Esophagus muscularis mucosa (tissue), 4 donors: Measurements from ENCODE around the gene MRGPRX3. TPM values are rescaled to one million over a fixed set of nuclear protein-coding genes. Genes with fewer than 3 reads are reported as not detected.

Experiments
- DNase-seq: peaks from one replicate; pipeline ENCODE4 v3.0.0-alpha.2; 2017; ENCODE audit errors: extremely low spot score
- H3K27ac ChIP-seq, 4 donors: fragments of 200-600 bp; sonication (generic); replicated peaks in 1 of 4; 1 replicate in 3 of 4; 2 replicates in 1 of 4; pipeline ENCODE4 v1.5.1; 2016 to 2019; ENCODE audit warnings: mild to moderate bottlenecking in 1 of 4
- H3K27me3 ChIP-seq, 4 donors: fragments of 200-600 bp; sonication (generic); one replicate each; pipeline versions ENCODE4 v1.5.1 to v1.6.0; 2016 to 2019
- H3K36me3 ChIP-seq, 4 donors: fragments of 200-600 bp; sonication (generic); one replicate each; pipeline ENCODE4 v1.5.1; 2016 to 2019
- H3K4me1 ChIP-seq, 4 donors: fragments of 200-600 bp; sonication (generic); one replicate each; pipeline ENCODE4 v1.5.1; 2016 to 2019
- H3K4me3 ChIP-seq, 4 donors: fragments of 200-600 bp; sonication (generic); 1 replicate in 2 of 4; 2 replicates in 2 of 4; pipeline ENCODE4 v1.5.1; 2016 to 2019; ENCODE audit warnings: mild to moderate bottlenecking in 4 of 4, moderate library complexity in 1 of 4
- H3K9me3 ChIP-seq, 4 donors: fragments of 200-600 bp; sonication (generic); 1 replicate in 3 of 4; 2 replicates in 1 of 4; pipeline ENCODE4 v1.5.1; 2016 to 2019
- EP300 ChIP-seq: sonication (generic); formaldehyde crosslinking; IDR thresholded peaks from one replicate; pipeline ENCODE4 v1.6.1; 2017; ENCODE audit warnings: antibody characterized with exemption
- POLR2A ChIP-seq: fragments of 450-650 bp; IDR thresholded peaks from one replicate; pipeline ENCODE4 v1.6.1; 2017; ENCODE audit warnings: antibody characterized with exemption, moderate library complexity, mild to moderate bottlenecking, low read depth
- POLR2AphosphoS5 ChIP-seq, 2 donors: sonication (generic); formaldehyde crosslinking; IDR thresholded peaks; one replicate each; pipeline ENCODE4 v1.6.1; 2017; ENCODE audit warnings: antibody characterized with exemption in 2 of 2
- WGBS: methylation state at CpG from one replicate; pipeline ENCODE4 v1.1.5; 2018; 5-methylcytosine and 5-hydroxymethylcytosine counted together
- intact Hi-C: fragments of 100-400 bp; cut with DNase I; formaldehyde crosslinking; loops from one replicate; pipeline ENCODE4 v1.15.1; 2023
- total RNA-seq, 4 donors: library from RNA; depleted of rRNA; stranded (reverse); fragments of >200 nt; gene quantifications; one replicate each; pipeline versions ENCODE4 v1.1.0 to v1.2.1, GENCODE V29; 2016
- TF ChIP-seq, protein P1 (sequence below), 3 experiments: fragments of 200-600 bp in 2 of 3; fragments of 450-650 bp in 1 of 3; sonication (generic) in 2 of 3; IDR thresholded peaks; one replicate each; pipeline ENCODE4 v1.5.1; 2017 to 2019; ENCODE audit warnings: antibody characterized with exemption in 3 of 3, mild to moderate bottlenecking in 2 of 3, moderate library complexity in 1 of 3

Gene MRGPRX3
- total RNA-seq, 4 donors from 2014 or later: not detected

GRCh38 chr11:18137186-18137800, 4.9 kb downstream of the MRGPRX3 start:
- Histone ChIP-seq H3K9me3 (no peaks in the 10 kb centered on the region), H3K27me3 (no peaks in the 10 kb centered on the region), H3K27ac (no peak overlapping the region), H3K4me1 (no peaks in the 10 kb centered on the region), H3K4me3 (no peak overlapping the region), H3K36me3 (no peaks in the 10 kb centered on the region)
- TF ChIP-seq POLR2A (no peak), POLR2AphosphoS5 (IDR thresholded peaks at IDR 0.05) (no peak)
- TF ChIP-seq, protein P1, sequence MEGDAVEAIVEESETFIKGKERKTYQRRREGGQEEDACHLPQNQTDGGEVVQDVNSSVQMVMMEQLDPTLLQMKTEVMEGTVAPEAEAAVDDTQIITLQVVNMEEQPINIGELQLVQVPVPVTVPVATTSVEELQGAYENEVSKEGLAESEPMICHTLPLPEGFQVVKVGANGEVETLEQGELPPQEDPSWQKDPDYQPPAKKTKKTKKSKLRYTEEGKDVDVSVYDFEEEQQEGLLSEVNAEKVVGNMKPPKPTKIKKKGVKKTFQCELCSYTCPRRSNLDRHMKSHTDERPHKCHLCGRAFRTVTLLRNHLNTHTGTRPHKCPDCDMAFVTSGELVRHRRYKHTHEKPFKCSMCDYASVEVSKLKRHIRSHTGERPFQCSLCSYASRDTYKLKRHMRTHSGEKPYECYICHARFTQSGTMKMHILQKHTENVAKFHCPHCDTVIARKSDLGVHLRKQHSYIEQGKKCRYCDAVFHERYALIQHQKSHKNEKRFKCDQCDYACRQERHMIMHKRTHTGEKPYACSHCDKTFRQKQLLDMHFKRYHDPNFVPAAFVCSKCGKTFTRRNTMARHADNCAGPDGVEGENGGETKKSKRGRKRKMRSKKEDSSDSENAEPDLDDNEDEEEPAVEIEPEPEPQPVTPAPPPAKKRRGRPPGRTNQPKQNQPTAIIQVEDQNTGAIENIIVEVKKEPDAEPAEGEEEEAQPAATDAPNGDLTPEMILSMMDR (IDR thresholded peaks at IDR 0.05): no peak
- intact Hi-C loops: no loop called here
- no peak for DNase-seq
- 91% methylated on average over 29 of the region's 29 CpGs for WGBS

- no peak overlapping the region for H3K27ac ChIP-seq
- no peaks in the 10 kb centered on the region for H3K27me3 ChIP-seq
- no peaks in the 10 kb centered on the region for H3K9me3 ChIP-seq
- WGBS: 98% methylated on average over 2 of the region's 2 CpGs
- no peak overlapping the region for H3K4me3 ChIP-seq
- no peak for DNase-seq
- no peaks in the 10 kb centered on the region for H3K4me1 ChIP-seq
- intact Hi-C loops: no loop called here
- TF ChIP-seq POLR2AphosphoS5 (IDR thresholded peaks at IDR 0.05) (no peak), POLR2A (no peak), EP300 (no peak)
- TF ChIP-seq, protein P1 (IDR thresholded peaks at IDR 0.05): no peak
- no peaks in the 10 kb centered on the region for H3K36me3 ChIP-seq
Observed at GRCh38 chr11:18140145-18140544, 7.8 kb downstream of the MRGPRX3 start.

- Histone ChIP-seq H3K4me3 (no peak overlapping the region), H3K36me3 (no peaks in the 10 kb centered on the region), H3K4me1 (no peaks in the 10 kb centered on the region), H3K27me3 (peaks cover 0 to 8% (median 0%) of the 10 kb centered on the region in 4 donors), H3K27ac (no peak overlapping the region), H3K9me3 (no peaks in the 10 kb centered on the region)
- 66% methylated on average over 5 of the region's 5 CpGs for WGBS
- intact Hi-C loops: no loop called here
- TF ChIP-seq, protein P1 (IDR thresholded peaks at IDR 0.05): no peak
- TF ChIP-seq POLR2AphosphoS5 (IDR thresholded peaks at IDR 0.05) (no peak), EP300 (no peak), POLR2A (no peak)
- no peak for DNase-seq
Observed at GRCh38 chr11:18144243-18144642, 11.9 kb downstream of the MRGPRX3 start.

DNA sequence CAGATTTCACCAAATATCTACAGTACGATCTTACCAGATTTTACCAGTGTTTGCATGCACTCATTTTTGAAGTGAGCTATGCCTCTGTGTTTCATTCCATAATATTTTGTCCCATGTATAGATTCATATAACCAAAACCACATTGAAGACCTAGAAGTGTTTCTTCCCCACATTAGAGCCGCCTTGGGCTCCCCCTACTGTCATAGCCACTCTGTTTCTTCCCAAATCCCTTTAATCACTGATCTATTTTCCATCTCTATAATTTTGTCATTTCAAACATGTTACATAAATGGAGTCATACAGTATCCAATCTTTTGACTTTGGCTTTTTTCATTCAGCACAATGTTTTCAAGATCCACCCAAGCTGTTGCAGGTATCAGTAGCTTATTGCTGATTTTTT, 12.7 kb downstream of the MRGPRX3 start:
- Histone ChIP-seq H3K36me3 (no peaks in the 10 kb centered on the region), H3K27ac (no peak overlapping the region), H3K4me1 (no peaks in the 10 kb centered on the region), H3K27me3 (peaks cover 0 to 8% (median 0%) of the 10 kb centered on the region in 4 donors), H3K4me3 (no peak overlapping the region), H3K9me3 (no peaks in the 10 kb centered on the region)
- TF ChIP-seq, protein P1 (IDR thresholded peaks at IDR 0.05): no peak
- TF ChIP-seq EP300 (no peak), POLR2AphosphoS5 (IDR thresholded peaks at IDR 0.05) (no peak), POLR2A (no peak)
- WGBS: 52% methylated on average over 2 of the region's 2 CpGs
- DNase-seq: no peak
- intact Hi-C loops: no loop called here

DNA sequence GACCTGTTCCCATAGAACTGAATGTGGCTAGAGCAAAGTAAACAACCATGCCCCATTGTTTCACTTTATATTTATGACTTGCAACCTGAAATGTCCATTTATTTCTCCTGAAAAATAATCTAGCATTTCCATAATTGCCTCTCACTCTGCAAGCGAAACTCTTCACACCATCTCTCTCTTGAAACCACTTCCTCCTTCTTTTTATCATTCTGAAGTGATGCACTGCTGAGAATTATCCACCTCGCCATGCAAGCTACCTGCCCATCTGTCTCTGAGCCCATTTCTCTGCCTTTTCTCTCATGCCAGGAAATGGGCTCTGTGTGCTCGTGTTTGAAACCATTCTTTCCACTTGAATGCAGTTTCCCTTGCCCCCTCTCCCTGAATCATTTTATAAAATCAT, 13.5 kb downstream of the MRGPRX3 start:
- H3K9me3 ChIP-seq: no peaks in the 10 kb centered on the region
- H3K27me3 ChIP-seq: peaks cover 0 to 8% (median 0%) of the 10 kb centered on the region in 4 donors
- H3K36me3 ChIP-seq: no peaks in the 10 kb centered on the region
- 55% methylated on average over 3 of the region's 3 CpGs for WGBS
- no peaks in the 10 kb centered on the region for H3K4me1 ChIP-seq
- no peak for DNase-seq
- TF ChIP-seq POLR2A (no peak), EP300 (no peak), POLR2AphosphoS5 (IDR thresholded peaks at IDR 0.05) (no peak)
- TF ChIP-seq, protein P1 (IDR thresholded peaks at IDR 0.05): no peak
- H3K4me3 ChIP-seq: no peak overlapping the region
- intact Hi-C loops: no loop called here
- no peak overlapping the region for H3K27ac ChIP-seq
